GM12878 (cell line): ENCODE measurements around the gene FOXL3. TPM values are rescaled to one million over a fixed set of nuclear protein-coding genes. Genes with fewer than 3 reads are reported as not detected.

ENCODE experiments used
- ATAC-seq: fragments of 200-7000 bp; cut with Tn5 transposase; 3 replicates; pipeline ENCODE4 v1.9.1; 2020; ENCODE audit warnings: mild to moderate bottlenecking, moderate library complexity
- BruUV-seq: library from RNA; stranded (reverse); fragments of 400-500 nt; replicated peaks from 2 replicates; lab custom pipeline; 2021; lab: Mats Ljungman, UMichigan
- CTCF ChIA-PET: fragments of 300-600 bp; sonication (Branson Sonifier 250); formaldehyde crosslinking; extraction: SDS; loops from one replicate; lab custom pipeline; 2021; ENCODE audit warnings: inconsistent platforms; lab: Yijun Ruan, JAX
- POLR2A ChIA-PET: fragments of 350-600 bp; formaldehyde crosslinking; extraction: SDS; loops from one replicate; lab custom pipeline; 2021; ENCODE audit warnings: inconsistent platforms; lab: Charles Lee
- RAD21 ChIA-PET: fragments of 300-600 bp; sonication (Branson Sonifier 250); formaldehyde crosslinking; loops from one replicate; lab custom pipeline; 2023; ENCODE audit warnings: antibody characterized with exemption; ENCODE audit not compliant: unreplicated experiment; lab: Charles Lee
- SMC1A ChIA-PET: fragments of 300-600 bp; sonication (Branson Sonifier 250); formaldehyde crosslinking; loops from one replicate; lab custom pipeline; 2023; ENCODE audit not compliant: unreplicated experiment, uncharacterized antibody; lab: Charles Lee
- DNase-seq: peaks from one replicate; pipeline ENCODE4 v3.0.0-alpha.2; 2011; ENCODE audit warnings: low read depth, low spot score
- FAIRE-seq: peaks from 3 replicates; lab custom pipeline; 2011; peaks lifted over from hg19 to GRCh38; lab: Jason Lieb, UNC
- H2AFZ ChIP-seq: 2 replicates; pipeline ENCODE4 v1.6.0; 2011; ENCODE audit warnings: low read depth, low read length, control low read depth; ENCODE audit not compliant: control insufficient read depth
- H3K27ac ChIP-seq: 2 replicates; pipeline ENCODE4 v1.5.1; 2011; ENCODE audit warnings: control low read depth; ENCODE audit not compliant: control insufficient read depth, insufficient read depth
- H3K27me3 ChIP-seq, 2 experiments: replicated peaks in 1 of 2; 2 replicates each; pipeline versions ENCODE4 v1.6.0 to v1.6.1; 2011; ENCODE audit warnings: low read length in 1 of 2; ENCODE audit not compliant: control insufficient read depth in 2 of 2, insufficient read depth in 2 of 2
- H3K36me3 ChIP-seq, 2 experiments: 2 replicates each; pipeline ENCODE4 v1.5.1; 2011; ENCODE audit warnings: low read length in 1 of 2; ENCODE audit not compliant: control insufficient read depth in 2 of 2, insufficient read depth in 2 of 2
- H3K4me1 ChIP-seq: 2 replicates; pipeline ENCODE4 v1.6.1; 2011; ENCODE audit warnings: mild to moderate bottlenecking, low read length, moderate library complexity, mixed read lengths; ENCODE audit not compliant: control insufficient read depth, insufficient read depth
- H3K4me2 ChIP-seq: 2 replicates; pipeline ENCODE4 v1.6.0; 2011; ENCODE audit warnings: control low read depth; ENCODE audit not compliant: control insufficient read depth, insufficient read depth
- H3K4me3 ChIP-seq: fragments of 200-600 bp; sonication (generic); 2 replicates; pipeline ENCODE4 v1.5.1; 2016
- H3K79me2 ChIP-seq: 2 replicates; pipeline ENCODE4 v1.6.0; 2011; ENCODE audit warnings: low read length; ENCODE audit not compliant: control insufficient read depth, insufficient read depth
- H3K9ac ChIP-seq: 2 replicates; pipeline ENCODE4 v1.8.0; 2011; ENCODE audit warnings: low read length, control low read depth, mixed read lengths; ENCODE audit not compliant: control insufficient read depth, insufficient read depth
- H3K9me3 ChIP-seq: replicated peaks from 3 replicates; pipeline ENCODE4 v1.5.1; 2011; ENCODE audit warnings: mild to moderate bottlenecking, low read length; ENCODE audit not compliant: control insufficient read depth, insufficient read depth
- H4K20me1 ChIP-seq: 2 replicates; pipeline ENCODE4 v1.6.0; 2011; ENCODE audit not compliant: control insufficient read depth, insufficient read depth
- BRCA1 ChIP-seq: IDR thresholded peaks from 2 replicates; pipeline ENCODE4 v1.6.1; 2011; ENCODE audit warnings: low read depth, low read length, improper control_type of control experiment
- CBX3 ChIP-seq: fragments of 200-600 bp; sonication (generic); IDR thresholded peaks from 2 replicates; pipeline ENCODE4 v1.6.1; 2016; ENCODE audit warnings: low read depth, borderline replicate concordance
- EED ChIP-seq: sonication (generic); IDR thresholded peaks from 2 replicates; pipeline ENCODE4 v1.6.1; 2016; ENCODE audit warnings: antibody characterized with exemption, low read depth
- FOS ChIP-seq: IDR thresholded peaks from 3 replicates; pipeline ENCODE4 v1.6.1; 2011; ENCODE audit warnings: borderline replicate concordance; ENCODE audit not compliant: insufficient read length; ENCODE audit errors: extremely low read depth
- HDGF ChIP-seq: fragments of 450-650 bp; IDR thresholded peaks from 2 replicates; pipeline ENCODE4 v1.6.1; 2016; ENCODE audit warnings: antibody characterized with exemption
- MTA2 ChIP-seq: fragments of 450-650 bp; IDR thresholded peaks from 2 replicates; pipeline ENCODE4 v1.6.1; 2016; ENCODE audit warnings: low read depth, mild to moderate bottlenecking, moderate library complexity
- RAD51 ChIP-seq: fragments of 450-650 bp; IDR thresholded peaks from 2 replicates; pipeline ENCODE4 v1.6.1; 2016; ENCODE audit warnings: moderate library complexity, mild to moderate bottlenecking, inconsistent platforms
- RBBP5 ChIP-seq: fragments of 200-600 bp; sonication (generic); conservative IDR thresholded peaks from 2 replicates; pipeline ENCODE4 v1.6.1; 2016
- RUNX3 ChIP-seq: IDR thresholded peaks from 2 replicates; pipeline ENCODE4 v1.6.1; 2012; ENCODE audit warnings: low read length, inconsistent platforms
- SMARCA5 ChIP-seq: fragments of 450-650 bp; IDR thresholded peaks from 2 replicates; pipeline ENCODE4 v1.6.1; 2017; ENCODE audit warnings: mild to moderate bottlenecking
- SRF ChIP-seq, 2 experiments: IDR thresholded peaks; 2 replicates each; pipeline ENCODE4 v1.6.1; 2011; ENCODE audit warnings: low read depth in 2 of 2, low read length in 2 of 2, mild to moderate bottlenecking in 1 of 2, moderate library complexity in 1 of 2
- STAT3 ChIP-seq: IDR thresholded peaks from 2 replicates; pipeline ENCODE4 v1.6.1; 2011; ENCODE audit warnings: low read depth, low read length, improper control_type of control experiment
- TCF7 ChIP-seq: IDR thresholded peaks from 2 replicates; pipeline ENCODE4 v1.6.1; 2014; ENCODE audit warnings: antibody characterized with exemption, borderline replicate concordance
- ZNF24 ChIP-seq: fragments of 450-650 bp; IDR thresholded peaks from 2 replicates; pipeline ENCODE4 v1.6.1; 2017; ENCODE audit warnings: antibody characterized with exemption, mild to moderate bottlenecking
- WGBS: methylation state at CpG from one replicate; pipeline ENCODE4 v1.1.6; 2016; ENCODE audit warnings: low lambda C conversion rate; ENCODE audit not compliant: insufficient replicate concordance, insufficient coverage; ENCODE audit errors: missing lambda C conversion rate; 5-methylcytosine and 5-hydroxymethylcytosine counted together
- in situ Hi-C: fragments of 300-500 bp; cut with MboI; formaldehyde crosslinking; loops from 9 replicates; pipeline ENCODE4 v1.14.3; 2018; ENCODE audit warnings: mixed read lengths
- intact Hi-C: fragments of 100-400 bp; cut with micrococcal nuclease; formaldehyde crosslinking; loops from one replicate; pipeline ENCODE4 v1.14.2; 2022; ENCODE audit not compliant: unreplicated experiment
- polyA plus RNA-seq, 11 experiments: library from polyadenylated mRNA; depleted of rRNA in 4 of 11; unstranded in 6 of 11; stranded (reverse) in 5 of 11; fragments of >200 nt; fragmentation: Nextera tagmentation in 4 of 11; fragmentation: Illumina TruSeq in 1 of 11; extraction: Ambion mirVana in 4 of 11; extraction: Trizol in 1 of 11; gene quantifications; 1 replicate in 1 of 11; 2 replicates in 10 of 11; pipeline versions ENCODE4 v1.2.1 to v1.2.3, GENCODE V29; 2011 to 2016; ENCODE audit warnings: inconsistent platforms in 2 of 11, missing spikeins in 2 of 11, low read depth in 1 of 11
- total RNA-seq, 4 experiments: library from RNA; depleted of rRNA in 3 of 4; stranded (reverse); fragments of >200 nt in 3 of 4; fragmentation: Illumina TruSeq in 1 of 4; extraction: Trizol in 1 of 4; gene quantifications; 2 replicates each; pipeline versions ENCODE4 v1.2.1 to v1.2.3, GENCODE V29; 2013 to 2021
- TF ChIP-seq, protein P1 (sequence below), 3 experiments: IDR thresholded peaks in 2 of 3; conservative IDR thresholded peaks in 1 of 3; 2 replicates each; pipeline ENCODE4 v1.5.1; 2011; ENCODE audit warnings: low read depth in 3 of 3, low read length in 3 of 3, mild to moderate bottlenecking in 3 of 3, control low read depth in 2 of 3, moderate library complexity in 2 of 3, inconsistent platforms in 1 of 3, mixed read lengths in 1 of 3; ENCODE audit not compliant: control insufficient read depth in 2 of 3, insufficient read depth in 1 of 3; ENCODE audit errors: extremely low read depth in 1 of 3
- TF ChIP-seq, protein P2 (sequence below): IDR thresholded peaks from 2 replicates; pipeline ENCODE4 v1.6.1; 2011; ENCODE audit warnings: borderline replicate concordance, low read depth, mild to moderate bottlenecking, moderate library complexity, mixed read lengths, low read length; ENCODE audit not compliant: insufficient read depth; ENCODE audit errors: extremely low read length

FOXL3 gene
- total and polyA plus RNA-seq, 10 of the 15 experiments (the other 5 are each of a cell fraction or from before 2014, with no cell fraction given) = not detected

DNA sequence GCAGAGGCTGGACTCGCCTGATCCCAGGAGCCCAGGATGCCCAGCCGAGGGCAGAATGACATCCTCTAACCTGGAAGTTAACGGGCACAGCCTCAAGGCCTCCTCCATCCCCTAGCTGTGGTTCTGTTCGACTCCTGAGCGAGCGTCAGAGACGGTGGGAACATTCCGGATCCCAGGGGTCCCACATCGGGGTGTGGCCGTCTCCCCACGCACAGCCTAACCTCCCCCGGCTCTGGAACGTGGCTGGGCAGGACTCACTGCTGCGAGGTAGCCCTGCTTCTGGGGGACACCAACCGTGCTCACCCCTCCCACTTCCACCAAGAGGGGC, 8.4 kb downstream of the FOXL3 start:
- intact Hi-C loops = no loop called here
- no peaks in the 10 kb centered on the region; a peak in 1 of 4 replicates for H3K27me3 ChIP-seq
- FAIRE-seq = no peak
- H3K4me3 ChIP-seq = no peak overlapping the region
- BruUV-seq = no TSS peak
- no peak overlapping the region for H2AFZ ChIP-seq
- no peaks in the 10 kb centered on the region for H3K79me2 ChIP-seq
- no peak overlapping the region for H3K27ac ChIP-seq
- 62% methylated on average over 15 of the region's 15 CpGs for WGBS
- no peak overlapping the region for H3K9ac ChIP-seq
- H3K4me1 ChIP-seq = no peaks in the 10 kb centered on the region
- no peak for DNase-seq
- RAD21 ChIA-PET = no interaction called here
- in situ Hi-C loops = no loop called here
- no peak for ATAC-seq
- CTCF ChIA-PET = no interaction called here
- H4K20me1 ChIP-seq = no peaks in the 10 kb centered on the region
- H3K9me3 ChIP-seq = no peaks in the 10 kb centered on the region; the same call in 2 of the 3 replicates
- TF ChIP-seq CBX3 (no peak), SRF (IDR thresholded peaks at IDR 0.05; ENCODE audit: low read depth in 2 of 2, low read length in 2 of 2) (no peak), RBBP5 (no peak), MTA2 (no peak), FOS (no peak), RAD51 (no peak), RUNX3 (no peak), TCF7 (no peak), STAT3 (no peak), SMARCA5 (no peak), EED (no peak), HDGF (no peak), BRCA1 (no peak), ZNF24 (no peak)
- TF ChIP-seq, protein P1, sequence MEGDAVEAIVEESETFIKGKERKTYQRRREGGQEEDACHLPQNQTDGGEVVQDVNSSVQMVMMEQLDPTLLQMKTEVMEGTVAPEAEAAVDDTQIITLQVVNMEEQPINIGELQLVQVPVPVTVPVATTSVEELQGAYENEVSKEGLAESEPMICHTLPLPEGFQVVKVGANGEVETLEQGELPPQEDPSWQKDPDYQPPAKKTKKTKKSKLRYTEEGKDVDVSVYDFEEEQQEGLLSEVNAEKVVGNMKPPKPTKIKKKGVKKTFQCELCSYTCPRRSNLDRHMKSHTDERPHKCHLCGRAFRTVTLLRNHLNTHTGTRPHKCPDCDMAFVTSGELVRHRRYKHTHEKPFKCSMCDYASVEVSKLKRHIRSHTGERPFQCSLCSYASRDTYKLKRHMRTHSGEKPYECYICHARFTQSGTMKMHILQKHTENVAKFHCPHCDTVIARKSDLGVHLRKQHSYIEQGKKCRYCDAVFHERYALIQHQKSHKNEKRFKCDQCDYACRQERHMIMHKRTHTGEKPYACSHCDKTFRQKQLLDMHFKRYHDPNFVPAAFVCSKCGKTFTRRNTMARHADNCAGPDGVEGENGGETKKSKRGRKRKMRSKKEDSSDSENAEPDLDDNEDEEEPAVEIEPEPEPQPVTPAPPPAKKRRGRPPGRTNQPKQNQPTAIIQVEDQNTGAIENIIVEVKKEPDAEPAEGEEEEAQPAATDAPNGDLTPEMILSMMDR (IDR thresholded peaks at IDR 0.05 in 2 of 3, conservative IDR thresholded peaks at IDR 0.05 in 1 of 3; ENCODE audit: control insufficient read depth in 2 of 3, extremely low read depth in 1 of 3, insufficient read depth in 1 of 3, low read depth in 3 of 3, low read length in 3 of 3) = no peak
- TF ChIP-seq, protein P2, sequence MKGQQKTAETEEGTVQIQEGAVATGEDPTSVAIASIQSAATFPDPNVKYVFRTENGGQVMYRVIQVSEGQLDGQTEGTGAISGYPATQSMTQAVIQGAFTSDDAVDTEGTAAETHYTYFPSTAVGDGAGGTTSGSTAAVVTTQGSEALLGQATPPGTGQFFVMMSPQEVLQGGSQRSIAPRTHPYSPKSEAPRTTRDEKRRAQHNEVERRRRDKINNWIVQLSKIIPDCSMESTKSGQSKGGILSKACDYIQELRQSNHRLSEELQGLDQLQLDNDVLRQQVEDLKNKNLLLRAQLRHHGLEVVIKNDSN = no peak
- H3K4me2 ChIP-seq = no peak overlapping the region
- POLR2A ChIA-PET = no interaction called here
- no peaks in the 10 kb centered on the region for H3K36me3 ChIP-seq
- SMC1A ChIA-PET = no interaction called here
